H9 (cell line): ENCODE data around the gene MIGA2. TPM values are rescaled to one million over a fixed set of nuclear protein-coding genes. Genes with fewer than 3 reads are reported as not detected.

Source experiments
- DNase-seq: peaks from one replicate; pipeline ENCODE4 v3.0.0-alpha.2; 2017
- H2AFZ ChIP-seq: one replicate; pipeline ENCODE4 v1.6.1; 2013; ENCODE audit warnings: mild to moderate bottlenecking, low read length, control low read depth, moderate library complexity
- H2AK5ac ChIP-seq: 2 replicates; pipeline ENCODE4 v1.6.1; 2013; ENCODE audit warnings: low read length, control low read depth, mixed read lengths; ENCODE audit not compliant: insufficient read length
- H2BK120ac ChIP-seq: one replicate; pipeline ENCODE4 v1.6.1; 2013; ENCODE audit warnings: low read depth, mild to moderate bottlenecking, low read length, control low read depth, inconsistent platforms; ENCODE audit not compliant: poor library complexity, severe bottlenecking
- H2BK12ac ChIP-seq: 2 replicates; pipeline ENCODE4 v1.6.1; 2013; ENCODE audit warnings: low read length, control low read depth, mixed read lengths, low read depth; ENCODE audit not compliant: insufficient read length
- H2BK15ac ChIP-seq: 2 replicates; pipeline ENCODE4 v1.6.1; 2013; ENCODE audit warnings: low read depth, low read length, control low read depth
- H2BK20ac ChIP-seq: one replicate; pipeline ENCODE4 v1.6.1; 2013; ENCODE audit warnings: low read depth, mild to moderate bottlenecking, low read length, control low read depth, inconsistent platforms; ENCODE audit not compliant: poor library complexity, severe bottlenecking
- H2BK5ac ChIP-seq: 2 replicates; pipeline ENCODE4 v1.6.1; 2013; ENCODE audit warnings: low read length, control low read depth, mixed read lengths; ENCODE audit not compliant: insufficient read length
- H3K14ac ChIP-seq: 2 replicates; pipeline ENCODE4 v1.6.1; 2013; ENCODE audit warnings: low read length, control low read depth; ENCODE audit not compliant: insufficient read depth
- H3K18ac ChIP-seq: 2 replicates; pipeline ENCODE4 v1.6.1; 2013; ENCODE audit warnings: low read depth, mild to moderate bottlenecking, mixed read lengths, low read length, control low read depth; ENCODE audit not compliant: insufficient read length
- H3K23ac ChIP-seq: 2 replicates; pipeline ENCODE4 v1.6.1; 2013; ENCODE audit warnings: low read length, control low read depth, mixed read lengths, low read depth; ENCODE audit not compliant: insufficient read length
- H3K23me2 ChIP-seq: 2 replicates; pipeline ENCODE4 v1.6.1; 2013; ENCODE audit warnings: low read depth, mild to moderate bottlenecking, mixed read lengths, low read length, control low read depth; ENCODE audit not compliant: insufficient read length, poor library complexity, severe bottlenecking
- H3K27ac ChIP-seq: 2 replicates; pipeline ENCODE4 v1.5.1; 2013; ENCODE audit warnings: low read length, control low read depth, mixed read lengths, low read depth; ENCODE audit not compliant: insufficient read length
- H3K27me3 ChIP-seq: 2 replicates; pipeline ENCODE4 v1.6.1; 2013; ENCODE audit warnings: low read length, control low read depth, inconsistent platforms; ENCODE audit not compliant: insufficient read depth
- H3K4ac ChIP-seq: 2 replicates; pipeline ENCODE4 v1.6.1; 2013; ENCODE audit warnings: low read depth, mild to moderate bottlenecking, control low read depth, inconsistent platforms, low read length, moderate library complexity
- H3K4me1 ChIP-seq: 2 replicates; pipeline ENCODE4 v1.6.1; 2013; ENCODE audit warnings: low read length, control low read depth, inconsistent platforms; ENCODE audit not compliant: insufficient read depth
- H3K4me2 ChIP-seq: 2 replicates; pipeline ENCODE4 v1.6.1; 2013; ENCODE audit warnings: low read length, control low read depth, mixed read lengths; ENCODE audit not compliant: insufficient read length, insufficient read depth
- H3K56ac ChIP-seq: 2 replicates; pipeline ENCODE4 v1.6.1; 2013; ENCODE audit warnings: low read depth, mild to moderate bottlenecking, mixed read lengths, low read length, control low read depth; ENCODE audit not compliant: insufficient read length
- H3K79me1 ChIP-seq: 2 replicates; pipeline ENCODE4 v1.6.1; 2013; ENCODE audit warnings: low read depth, mild to moderate bottlenecking, moderate library complexity, low read length, control low read depth, inconsistent platforms; ENCODE audit not compliant: insufficient read depth, poor library complexity, severe bottlenecking
- H3K79me2 ChIP-seq: 2 replicates; pipeline ENCODE4 v1.6.1; 2013; ENCODE audit warnings: low read length, control low read depth, inconsistent platforms; ENCODE audit not compliant: insufficient read depth
- H3K9ac ChIP-seq: 2 replicates; pipeline ENCODE4 v1.6.1; 2013; ENCODE audit warnings: low read length, control low read depth, mixed read lengths; ENCODE audit not compliant: insufficient read length; ENCODE audit errors: extremely low read depth
- H3K9me3 ChIP-seq: one replicate; pipeline ENCODE4 v1.6.1; 2013; ENCODE audit warnings: low read depth, low read length, inconsistent platforms; ENCODE audit not compliant: control insufficient read depth
- H3T11ph ChIP-seq: one replicate; pipeline ENCODE4 v1.6.1; 2013; ENCODE audit warnings: mild to moderate bottlenecking, low read length, control low read depth, inconsistent platforms
- H4K20me1 ChIP-seq: one replicate; pipeline ENCODE4 v1.6.1; 2013; ENCODE audit not compliant: control insufficient read depth, insufficient read length, insufficient read depth
- H4K5ac ChIP-seq: 2 replicates; pipeline ENCODE4 v1.6.1; 2013; ENCODE audit warnings: low read depth, mild to moderate bottlenecking, mixed read lengths, low read length, control low read depth; ENCODE audit not compliant: insufficient read length
- H4K8ac ChIP-seq: replicated peaks from 2 replicates; pipeline ENCODE4 v1.6.1; 2013; ENCODE audit warnings: low read length, control low read depth, mixed read lengths, low read depth; ENCODE audit not compliant: insufficient read length
- H4K91ac ChIP-seq: 2 replicates; pipeline ENCODE4 v1.6.1; 2013; ENCODE audit warnings: low read depth, mild to moderate bottlenecking, moderate library complexity, mixed read lengths, low read length, control low read depth; ENCODE audit not compliant: insufficient read length
- H3K27ac Mint-ChIP-seq, 3 experiments: 2 replicates in 2 of 3; 3 replicates in 1 of 3; pipeline ENCODE4 v1.8.0; 2020 to 2021; ENCODE audit warnings: mixed read lengths in 3 of 3, mild to moderate bottlenecking in 1 of 3, moderate library complexity in 1 of 3
- H3K27me3 Mint-ChIP-seq: 2 replicates; pipeline ENCODE4 v1.8.0; 2021; ENCODE audit warnings: low read depth, mild to moderate bottlenecking, moderate library complexity, mixed read lengths
- H3K36me3 Mint-ChIP-seq, 3 experiments: 2 replicates in 2 of 3; 3 replicates in 1 of 3; pipeline ENCODE4 v1.8.0; 2020 to 2021; ENCODE audit warnings: low read depth in 3 of 3, mixed read lengths in 3 of 3; ENCODE audit not compliant: insufficient read depth in 1 of 3
- H3K4me1 Mint-ChIP-seq, 2 experiments: 2 replicates each; pipeline ENCODE4 v1.8.0; 2020; ENCODE audit warnings: mixed read lengths in 2 of 2
- H3K4me3 Mint-ChIP-seq, 2 experiments: 2 replicates in 1 of 2; 3 replicates in 1 of 2; pipeline ENCODE4 v1.8.0; 2020 to 2021; ENCODE audit warnings: mild to moderate bottlenecking in 2 of 2, mixed read lengths in 2 of 2, moderate library complexity in 1 of 2
- H3K9me3 Mint-ChIP-seq, 2 experiments: 2 replicates in 1 of 2; 3 replicates in 1 of 2; pipeline ENCODE4 v1.8.0; 2020; ENCODE audit warnings: mild to moderate bottlenecking in 2 of 2, mixed read lengths in 2 of 2, moderate library complexity in 1 of 2
- CTCF ChIP-seq: fragments of 200-600 bp; sonication (generic); conservative IDR thresholded peaks from 3 replicates; pipeline ENCODE4 v1.8.0; 2021; ENCODE audit warnings: antibody characterized with exemption, mild to moderate bottlenecking
- WGBS: extraction: QIAGEN DNeasy Blood & Tissue Kit; methylation state at CpG from one replicate; pipeline ENCODE4 v1.1.7; 2013; ENCODE audit warnings: missing lambda C conversion rate, low lambda C conversion rate, mixed read lengths; ENCODE audit not compliant: insufficient read length; ENCODE audit errors: extremely low coverage; 5-methylcytosine and 5-hydroxymethylcytosine counted together
- total RNA-seq: library from RNA; stranded (reverse); gene quantifications from 2 replicates; pipeline ENCODE4 v1.2.1, GENCODE V29; 2021

Gene MIGA2
- total RNA-seq, 1 experiment from 2014 or later = 37.8 TPM

DNA sequence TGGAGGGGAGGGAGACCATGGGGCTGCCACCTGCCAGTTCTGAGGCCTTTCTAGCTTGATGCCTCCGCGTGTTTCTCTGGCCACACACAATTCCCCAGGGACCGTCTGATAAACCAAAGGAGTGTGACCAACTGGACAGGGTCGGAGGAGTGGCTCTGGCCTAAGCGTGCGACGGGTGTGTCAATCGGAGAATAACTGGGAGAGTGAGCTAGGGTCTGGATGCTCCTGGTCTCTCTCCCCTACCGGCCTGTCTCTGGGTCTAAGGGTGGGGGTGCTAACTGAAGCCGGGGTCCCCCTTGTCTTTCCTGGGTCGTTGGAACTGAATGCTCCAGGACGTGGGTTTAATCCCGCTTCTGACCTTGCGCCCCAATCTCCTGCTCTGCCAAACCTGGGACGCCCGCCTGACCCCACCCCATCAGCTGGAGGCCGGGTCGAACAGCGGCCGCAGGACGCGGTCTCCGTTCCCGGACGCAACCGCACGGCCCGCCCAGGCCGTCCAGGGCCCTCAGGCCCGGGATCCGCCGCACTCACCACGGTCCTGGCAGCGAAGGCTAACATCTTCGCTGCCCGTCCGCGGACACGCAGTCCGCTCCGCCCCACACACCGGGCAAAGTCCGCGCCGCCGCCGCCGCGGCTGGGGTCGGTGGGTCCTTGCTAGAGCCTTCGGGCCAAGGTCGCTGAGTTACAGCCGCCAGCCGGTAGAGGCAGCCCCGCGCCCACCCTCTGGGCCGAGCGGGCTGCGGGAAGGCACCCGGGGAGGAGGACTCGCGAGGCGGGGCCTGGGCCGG is 73.7 kb downstream of the MIGA2 start:
- H3K4me1 Mint-ChIP-seq = peaks cover 10 to 21% of the 10 kb centered on the region in 2 experiments
- no peak overlapping the region for H2AFZ ChIP-seq

More for the DNA sequence above, 73.7 kb downstream of the MIGA2 start:
- no peak overlapping the region for H3K23ac ChIP-seq
- no peak overlapping the region for H4K5ac ChIP-seq
- peaks cover 4% of the 10 kb centered on the region; the same call in 1 of the 2 replicates for H3K79me2 ChIP-seq
- no peak overlapping the region for H2BK5ac ChIP-seq
- H3K18ac ChIP-seq = no peak overlapping the region
- no peaks in the 10 kb centered on the region for H3K9me3 ChIP-seq
- no peak overlapping the region for H2AK5ac ChIP-seq
- H3K9ac ChIP-seq = no peak overlapping the region
- H2BK12ac ChIP-seq = no peak overlapping the region
- Mint-ChIP-seq H3K9me3 (no peaks in the 10 kb centered on the region), H3K27ac (no peak overlapping the region), H3K36me3 (peaks cover 0 to 4% (median 0%) of the 10 kb centered on the region in 3 experiments; a peak in 1 of 7 replicates), H3K27me3 (peaks cover 26% of the 10 kb centered on the region), H3K4me3 (peak overlapping the region; percentile 94 to 98)
- no peak for TF ChIP-seq CTCF
- H3K27ac ChIP-seq = no peak overlapping the region
- H3K23me2 ChIP-seq = peaks cover 12% of the 10 kb centered on the region
- WGBS = no CpG with 5 or more reads among the region's 64 CpGs
- no peak for DNase-seq
- H3K4me1 ChIP-seq = no peaks in the 10 kb centered on the region
- no peak overlapping the region for H2BK120ac ChIP-seq
- H3K4ac ChIP-seq = no peak overlapping the region
- no peak overlapping the region for H2BK15ac ChIP-seq
- H4K8ac ChIP-seq = no peak overlapping the region
- H4K91ac ChIP-seq = no peak overlapping the region
- H3K79me1 ChIP-seq = no peaks in the 10 kb centered on the region
- no peaks in the 10 kb centered on the region; the same call in 1 of the 2 replicates for H3K27me3 ChIP-seq
- H3T11ph ChIP-seq = no peak overlapping the region
- no peak overlapping the region for H3K56ac ChIP-seq
- H4K20me1 ChIP-seq = no peaks in the 10 kb centered on the region
- no peak overlapping the region for H3K14ac ChIP-seq
- peak overlapping the region; percentile 85 for H3K4me2 ChIP-seq
- H2BK20ac ChIP-seq = no peak overlapping the region
